Measurements from ENCODE around the gene MCM3.

Gene MCM3

GRCh38 chr6:52284460-52285176 lies at the start of gene MCM3:
TSS of gene MCM3 (minus strand) at chr6:52284742. CDS start at chr6:52284674, 68 bp downstream.
- peak; percentile 99 for FAIRE-seq
- TF ChIP-seq POLR2A (IDR thresholded peaks at IDR 0.05; ENCODE audit: low read depth, low read length): peak; percentile 73
- DNase-seq (ENCODE audit: insufficient read length, low spot score): peak; percentile 91

GRCh38 chr6:52333840-52334200 lies 49.3 kb upstream of the MCM3 start:
- DNase-seq (ENCODE audit: insufficient read length, low spot score): no peak
- FAIRE-seq: no peak

GRCh38 chr6:52331793-52332457 lies 47.4 kb upstream of the MCM3 start:
- no peak for DNase-seq (ENCODE audit: insufficient read length, low spot score)
- FAIRE-seq: no peak
- TF ChIP-seq POLR2A (IDR thresholded peaks at IDR 0.05; ENCODE audit: low read depth, low read length): no peak

More at GRCh38 chr6:52333840-52334200, 49.3 kb upstream of the MCM3 start:
- no peak for TF ChIP-seq POLR2A (IDR thresholded peaks at IDR 0.05; ENCODE audit: low read depth, low read length)

GRCh38 chr6:52330470-52330869 lies 45.9 kb upstream of the MCM3 start:
- DNase-seq (ENCODE audit: insufficient read length, low spot score) (no peak), FAIRE-seq (no peak)

GRCh38 chr6:52328729-52329128 lies 44.2 kb upstream of the MCM3 start:
- FAIRE-seq (no peak), DNase-seq (ENCODE audit: insufficient read length, low spot score) (no peak)
- no peak for TF ChIP-seq POLR2A (IDR thresholded peaks at IDR 0.05; ENCODE audit: low read depth, low read length)

More at GRCh38 chr6:52330470-52330869, 45.9 kb upstream of the MCM3 start:
- TF ChIP-seq POLR2A (IDR thresholded peaks at IDR 0.05; ENCODE audit: low read depth, low read length): no peak

- FAIRE-seq (no peak), DNase-seq (ENCODE audit: insufficient read length, low spot score) (no peak)
- no peak for TF ChIP-seq POLR2A (IDR thresholded peaks at IDR 0.05; ENCODE audit: low read depth, low read length)
Measured at GRCh38 chr6:52328303-52328662, 43.7 kb upstream of the MCM3 start.

- DNase-seq (ENCODE audit: insufficient read length, low spot score): no peak
- no peak for FAIRE-seq
- no peak for TF ChIP-seq POLR2A (IDR thresholded peaks at IDR 0.05; ENCODE audit: low read depth, low read length)
Measured at GRCh38 chr6:52326540-52327364, 42.2 kb upstream of the MCM3 start.

- no peak for TF ChIP-seq POLR2A (IDR thresholded peaks at IDR 0.05; ENCODE audit: low read depth, low read length)
- no peak for DNase-seq (ENCODE audit: insufficient read length, low spot score)
- no peak for FAIRE-seq
Measured at GRCh38 chr6:52325695-52326471, 41.3 kb upstream of the MCM3 start.

GRCh38 chr6:52324189-52324588 lies 39.6 kb upstream of the MCM3 start:
- FAIRE-seq: no peak
- no peak for DNase-seq (ENCODE audit: insufficient read length, low spot score)
- no peak for TF ChIP-seq POLR2A (IDR thresholded peaks at IDR 0.05; ENCODE audit: low read depth, low read length)

- TF ChIP-seq POLR2A (IDR thresholded peaks at IDR 0.05; ENCODE audit: low read depth, low read length): no peak
- peak; percentile 71 for FAIRE-seq
- peak; percentile 38 for DNase-seq (ENCODE audit: insufficient read length, low spot score)
Measured at GRCh38 chr6:52317841-52318581, 33.5 kb upstream of the MCM3 start.

- TF ChIP-seq POLR2A (IDR thresholded peaks at IDR 0.05; ENCODE audit: low read depth, low read length): no peak
- FAIRE-seq: no peak
- DNase-seq (ENCODE audit: insufficient read length, low spot score): no peak
Measured at GRCh38 chr6:52317211-52317610, 32.7 kb upstream of the MCM3 start.

- no peak for TF ChIP-seq POLR2A (IDR thresholded peaks at IDR 0.05; ENCODE audit: low read depth, low read length)
- no peak for DNase-seq (ENCODE audit: insufficient read length, low spot score)
- FAIRE-seq: no peak
Measured at GRCh38 chr6:52314752-52315151, 30.2 kb upstream of the MCM3 start.

GRCh38 chr6:52312461-52312860 lies 27.9 kb upstream of the MCM3 start:
- TF ChIP-seq POLR2A (IDR thresholded peaks at IDR 0.05; ENCODE audit: low read depth, low read length): no peak
- DNase-seq (ENCODE audit: insufficient read length, low spot score) (no peak), FAIRE-seq (no peak)

Data from H54 (cell line).